HG02623 (cell line): ENCODE data around the gene FRMD8.

ENCODE experiments used
- ATAC-seq: cut with Tn5 transposase; IDR thresholded peaks from one replicate; pipeline ENCODE4 v1.9.1; 2021; ENCODE audit warnings: moderate library complexity; ENCODE audit not compliant: unreplicated experiment

FRMD8 gene

DNA sequence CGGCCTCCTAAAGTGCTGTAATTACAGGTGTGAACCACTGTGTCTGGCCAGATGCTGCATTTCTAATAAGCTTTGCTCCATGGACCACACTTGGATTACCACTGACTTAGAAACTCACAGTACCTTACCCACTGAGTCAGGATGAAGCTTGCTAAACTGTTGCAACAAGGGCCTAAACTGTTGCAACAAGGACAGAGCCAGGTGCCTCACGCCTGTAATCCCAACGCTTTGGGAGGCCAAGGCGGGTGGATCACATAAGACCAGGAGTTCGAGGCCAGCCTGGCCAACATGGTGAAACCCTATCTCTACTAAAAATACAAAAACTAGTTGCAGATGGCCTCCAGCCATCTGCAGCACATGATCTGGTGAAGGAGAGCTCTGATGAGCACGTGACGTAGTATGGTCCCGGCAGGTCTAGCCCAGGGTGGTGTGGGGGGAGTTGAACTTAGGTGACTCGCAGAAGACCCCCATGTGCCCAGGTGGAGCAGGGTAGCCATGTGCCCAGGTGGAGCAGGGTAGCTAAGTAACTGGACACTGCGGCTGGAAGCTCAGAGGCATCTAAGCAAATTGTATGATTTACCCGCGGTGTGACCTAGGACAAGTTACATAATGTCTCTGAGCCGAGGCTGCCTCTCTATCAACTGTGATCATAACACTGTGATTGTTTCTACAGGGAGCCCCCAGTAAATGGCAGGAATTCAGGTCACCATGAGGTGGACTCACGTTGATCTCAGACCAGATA lies 12.4 kb upstream of the FRMD8 start:
- ATAC-seq: no peak

DNA sequence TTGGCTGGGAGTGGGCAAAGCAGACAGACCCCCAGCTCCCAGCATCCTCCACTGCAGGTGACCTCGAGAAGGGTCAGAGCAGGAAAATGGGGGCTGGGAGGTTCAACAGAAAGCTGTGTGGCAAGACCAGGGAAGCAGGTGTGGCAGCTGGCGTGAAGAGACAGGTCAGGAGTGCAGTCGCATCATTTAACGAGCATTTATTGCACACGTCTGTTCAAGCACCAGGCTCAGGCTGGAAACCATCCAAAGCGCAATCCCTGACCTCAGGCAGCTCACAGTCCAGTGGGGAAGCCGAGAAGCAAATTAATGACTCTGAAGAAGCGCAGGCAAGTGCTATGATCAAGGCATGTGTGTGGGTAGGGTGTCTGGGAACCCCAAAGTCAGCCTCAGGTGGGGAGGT lies 11.4 kb upstream of the FRMD8 start:
- no peak for ATAC-seq

DNA sequence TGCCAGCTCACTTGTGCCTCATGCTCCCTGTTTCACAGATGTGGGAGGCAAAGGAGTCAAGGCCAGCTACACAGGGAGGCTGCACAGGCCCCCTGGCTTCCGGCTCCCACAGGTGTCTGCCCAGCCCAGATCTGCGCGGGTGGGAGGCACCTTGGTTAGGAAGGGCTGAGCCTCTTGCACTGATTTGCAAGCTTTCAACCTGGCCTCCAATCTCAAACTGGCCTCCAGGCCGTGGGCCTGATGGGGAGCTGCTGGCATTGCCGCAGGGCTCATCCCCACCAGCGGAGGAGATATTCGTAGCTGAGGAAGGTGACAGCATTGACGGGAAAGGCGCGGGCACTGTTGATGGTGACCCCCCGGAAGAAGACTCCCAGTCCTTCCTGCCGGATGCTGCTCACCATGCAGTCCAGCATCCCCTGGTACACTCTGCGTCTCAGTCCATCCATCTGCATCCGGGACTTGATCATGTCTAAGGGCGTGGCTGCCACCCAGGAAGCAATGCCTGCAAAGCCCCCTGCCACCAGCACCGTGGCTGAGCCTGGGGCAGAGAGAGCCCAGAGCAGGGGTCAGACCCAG lies 10.2 kb upstream of the FRMD8 start:
- ATAC-seq: no peak

DNA sequence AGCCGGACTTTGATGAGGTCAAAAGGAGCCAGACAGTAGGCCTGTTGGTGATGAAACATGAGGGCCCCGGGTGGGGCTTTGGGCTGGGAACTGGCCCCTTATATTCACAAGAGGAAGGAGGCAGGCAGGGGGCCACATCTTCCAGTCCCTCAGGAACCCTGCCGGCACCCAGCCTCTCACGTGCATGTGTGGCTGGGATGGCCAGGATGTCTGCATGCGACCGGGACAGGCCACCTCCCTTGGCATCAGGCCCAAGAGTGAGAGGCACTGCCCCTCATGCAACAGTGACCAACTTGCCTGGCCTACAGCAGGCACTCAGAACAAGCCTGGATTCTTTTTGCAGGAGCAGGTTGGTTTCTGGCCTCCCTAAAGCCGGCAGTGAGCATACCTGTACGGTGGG lies 9.4 kb upstream of the FRMD8 start:
- ATAC-seq: no peak

DNA sequence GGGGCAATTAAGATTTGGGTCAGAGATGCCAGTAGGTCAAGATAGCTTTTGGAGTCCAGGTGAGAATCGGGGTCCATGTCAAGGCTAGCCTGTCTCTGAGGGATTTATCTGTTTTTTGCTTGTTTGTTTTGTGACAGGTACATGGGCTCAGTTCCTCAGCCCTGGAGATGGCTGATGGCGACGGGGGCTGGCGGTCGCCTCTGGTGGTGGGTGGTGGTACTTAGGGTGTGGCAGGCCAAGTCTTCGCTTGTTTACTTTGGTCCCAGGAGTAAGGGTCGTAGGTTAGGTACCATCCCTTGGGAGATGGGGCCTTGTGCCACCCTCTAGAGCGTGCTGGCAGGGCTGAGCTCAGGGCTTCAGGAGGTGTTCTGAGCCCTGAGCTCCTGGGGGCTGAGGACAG lies 8.7 kb upstream of the FRMD8 start:
- no peak for ATAC-seq

DNA sequence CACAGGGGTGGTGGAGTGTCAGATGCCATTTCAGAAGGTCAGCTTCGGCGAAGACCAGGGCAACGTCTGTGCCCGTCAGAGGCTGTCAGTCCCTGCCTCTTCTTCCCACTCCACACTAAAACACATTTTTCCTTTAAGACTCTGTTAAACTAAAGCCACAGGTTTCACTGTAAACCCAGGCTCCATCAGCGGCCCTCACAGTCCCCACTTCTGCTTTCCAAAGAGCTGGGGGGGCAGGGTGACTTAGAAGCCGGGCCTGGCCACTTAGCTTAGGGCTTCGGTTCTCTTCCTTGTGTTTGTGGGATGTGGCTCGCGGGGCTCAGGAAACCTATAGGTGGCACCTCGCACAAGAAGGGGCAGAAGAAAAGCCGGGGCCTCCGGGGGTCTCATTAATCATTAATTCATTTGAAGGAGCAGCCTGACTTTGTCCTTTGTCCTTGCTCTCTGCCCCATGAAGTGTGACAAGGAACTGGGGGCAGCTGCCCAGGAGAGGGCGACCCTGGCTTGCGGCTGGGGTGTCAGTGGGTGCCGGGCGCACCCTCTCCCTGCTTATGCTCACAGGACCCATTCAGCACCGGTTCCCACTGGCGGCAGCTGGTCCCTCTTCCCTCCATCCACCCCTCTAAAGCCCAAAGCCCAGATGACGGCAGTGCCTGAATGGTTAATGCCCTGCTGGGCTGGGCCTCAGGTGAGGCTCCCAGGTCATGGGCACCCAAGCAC lies 8.1 kb upstream of the FRMD8 start:
- ATAC-seq: no peak

DNA sequence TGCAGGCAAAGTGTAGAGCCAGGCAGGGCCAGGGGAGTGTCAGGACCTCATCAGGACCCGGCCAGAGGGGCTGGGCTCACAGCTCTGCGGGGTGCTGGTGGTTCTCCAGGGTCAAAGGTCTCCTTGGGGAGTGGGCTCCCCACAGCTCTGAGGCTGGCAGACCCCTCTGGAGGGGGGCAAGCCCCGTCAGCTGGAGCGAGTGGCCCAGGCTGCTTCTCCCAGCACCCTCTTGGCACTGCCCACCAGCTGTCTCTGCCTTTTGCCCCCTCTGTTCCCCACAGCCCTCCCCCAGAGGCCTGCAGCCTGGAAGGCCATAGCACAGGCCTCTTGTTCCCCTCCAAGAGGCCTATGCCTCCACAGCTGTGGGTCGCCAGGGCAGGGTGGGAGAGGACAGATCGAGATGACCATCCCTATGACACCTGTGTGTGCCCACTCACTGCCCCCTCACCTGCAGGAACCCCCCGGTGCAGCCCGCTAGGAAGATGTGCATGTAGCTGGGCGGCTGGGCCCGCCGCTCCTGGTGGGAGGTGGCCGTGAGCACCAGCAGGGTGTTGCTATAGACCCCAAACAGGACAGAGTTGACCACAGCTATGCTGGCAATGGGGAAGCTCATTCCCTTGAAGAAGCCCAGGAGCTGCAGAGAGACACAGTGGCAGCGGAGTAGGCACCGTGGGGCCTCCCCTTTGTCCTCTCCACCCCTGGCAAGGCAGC lies 7.4 kb upstream of the FRMD8 start:
- no peak for ATAC-seq

DNA sequence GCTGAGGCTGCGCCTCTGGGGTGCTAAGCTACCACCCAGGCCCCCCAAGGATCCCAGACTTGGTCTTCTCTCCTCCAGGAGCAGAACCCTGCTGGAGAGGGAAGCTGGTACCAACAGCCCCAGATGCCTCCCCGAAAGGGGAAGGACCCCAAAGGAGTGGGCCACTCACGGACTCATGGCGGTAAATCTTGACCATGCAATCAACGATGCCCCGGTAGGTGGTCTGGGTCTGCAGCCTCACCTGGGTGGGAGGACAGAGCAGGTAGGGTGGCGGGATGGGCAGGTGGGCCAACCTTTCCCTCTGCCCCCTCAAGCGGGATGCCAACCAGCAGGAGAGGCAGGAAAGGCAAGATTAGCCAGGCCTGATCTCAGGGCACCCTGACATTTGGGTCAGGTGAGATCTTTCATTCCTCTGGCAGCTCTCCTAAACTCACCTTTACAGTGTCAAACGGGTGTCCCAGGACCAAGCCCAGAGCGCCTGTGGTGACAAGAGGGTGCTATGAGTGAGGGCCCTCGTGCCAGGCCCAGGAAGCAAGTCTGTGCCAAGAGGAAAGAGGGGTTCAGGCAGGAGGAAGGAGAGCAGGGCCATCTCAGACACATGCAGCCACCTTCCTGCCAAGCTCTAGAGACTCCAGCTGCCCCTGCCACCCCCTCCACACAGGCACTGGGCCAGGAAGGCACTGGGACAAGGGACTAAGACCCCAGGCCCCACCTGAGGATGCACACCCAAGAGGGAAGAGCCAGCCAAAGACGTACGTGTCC lies 6.6 kb upstream of the FRMD8 start:
- ATAC-seq: no peak

DNA sequence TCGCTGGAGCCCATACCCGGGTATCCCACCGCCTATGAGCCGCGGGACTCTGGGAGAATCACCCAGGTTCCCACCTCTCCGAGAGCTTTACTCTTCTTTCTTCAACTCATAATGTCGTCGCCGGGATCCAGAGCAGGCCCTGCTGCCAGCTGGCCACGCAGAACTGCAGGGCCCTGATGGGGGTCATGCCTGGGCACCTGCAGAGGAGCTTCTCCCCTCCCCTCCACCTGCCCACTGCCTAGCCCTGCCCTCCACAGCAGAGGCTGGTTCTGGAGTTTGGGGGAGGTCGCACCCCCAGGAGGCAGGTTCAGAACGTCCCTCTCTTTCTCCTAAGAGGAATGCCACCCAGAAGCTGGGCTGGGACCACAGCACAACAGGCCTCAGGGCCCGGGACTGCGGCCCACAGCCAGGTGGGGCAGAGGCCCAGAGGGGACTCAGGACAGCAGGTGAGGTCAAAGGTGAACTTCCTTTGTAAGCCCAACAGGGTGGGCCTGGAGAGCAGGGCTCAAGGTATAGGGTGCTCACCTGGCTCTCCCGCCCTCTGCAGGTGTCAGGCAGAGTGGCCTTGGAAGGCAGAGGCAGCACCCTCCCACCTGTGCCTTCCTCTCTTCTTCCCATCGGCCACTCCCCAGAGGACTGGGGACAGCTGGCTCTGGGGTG lies 5.8 kb upstream of the FRMD8 start:
- ATAC-seq: no peak

DNA sequence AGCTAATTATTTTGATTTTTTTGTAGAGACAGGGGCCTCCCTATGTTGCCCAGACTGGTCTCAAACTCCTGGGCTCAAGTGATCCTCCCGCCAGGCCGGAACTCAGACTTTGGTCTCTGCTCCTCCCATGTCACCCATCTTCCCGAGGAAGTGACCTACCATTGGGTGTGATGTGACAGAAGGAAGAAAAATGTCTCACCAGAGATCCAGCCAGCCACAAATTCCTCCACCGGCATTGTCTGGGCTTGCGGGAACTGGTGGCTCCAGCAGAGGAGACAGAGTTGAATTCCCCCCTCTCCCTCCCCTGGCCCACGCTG lies 4.8 kb upstream of the FRMD8 start:
- ATAC-seq: peak; percentile 5

DNA sequence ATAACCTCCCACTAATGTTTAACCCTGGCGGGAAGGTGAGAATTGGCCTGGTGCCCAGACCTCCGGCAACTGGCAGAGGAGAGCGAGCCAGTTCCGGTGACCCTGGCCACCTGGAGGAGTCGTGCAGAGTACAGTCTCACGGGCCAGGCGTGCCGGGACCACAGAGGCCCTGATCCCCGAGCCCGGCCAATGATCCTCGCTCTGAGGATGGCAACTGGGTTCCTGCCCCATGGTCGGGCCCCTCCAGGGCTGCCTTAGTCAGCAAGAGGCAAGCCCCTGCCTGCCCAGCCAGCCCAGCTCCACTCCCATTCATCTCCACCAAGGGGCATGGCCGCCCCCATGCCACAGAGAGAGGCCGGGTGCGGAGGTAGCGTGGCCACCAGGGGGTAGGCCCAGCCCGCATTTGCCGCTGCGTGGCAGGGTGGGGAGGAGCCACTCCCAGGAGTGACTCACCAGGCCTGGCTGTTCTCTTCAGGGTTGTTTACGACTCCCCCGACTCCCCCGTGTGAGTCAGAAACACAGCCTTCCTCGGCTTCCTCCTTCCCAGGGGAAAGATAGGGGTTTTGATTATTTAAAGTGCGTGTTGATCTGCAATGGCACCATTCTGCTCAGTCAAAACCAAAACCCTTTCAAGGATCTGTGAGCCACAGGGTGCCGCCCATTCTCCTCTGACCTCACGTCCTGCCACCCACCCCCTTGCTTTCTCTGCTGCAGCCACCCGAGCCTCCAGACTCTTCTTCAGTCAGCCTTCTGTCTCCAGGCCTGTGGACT lies 4.2 kb upstream of the FRMD8 start, which contains the start of gene SLC25A45:
Gene SLC25A45, minus strand, starts transcription at position 614 of the 771 bp plus-strand sequence. CDS start 695 bp downstream, outside the sequence.
- peak; percentile 49 for ATAC-seq

DNA sequence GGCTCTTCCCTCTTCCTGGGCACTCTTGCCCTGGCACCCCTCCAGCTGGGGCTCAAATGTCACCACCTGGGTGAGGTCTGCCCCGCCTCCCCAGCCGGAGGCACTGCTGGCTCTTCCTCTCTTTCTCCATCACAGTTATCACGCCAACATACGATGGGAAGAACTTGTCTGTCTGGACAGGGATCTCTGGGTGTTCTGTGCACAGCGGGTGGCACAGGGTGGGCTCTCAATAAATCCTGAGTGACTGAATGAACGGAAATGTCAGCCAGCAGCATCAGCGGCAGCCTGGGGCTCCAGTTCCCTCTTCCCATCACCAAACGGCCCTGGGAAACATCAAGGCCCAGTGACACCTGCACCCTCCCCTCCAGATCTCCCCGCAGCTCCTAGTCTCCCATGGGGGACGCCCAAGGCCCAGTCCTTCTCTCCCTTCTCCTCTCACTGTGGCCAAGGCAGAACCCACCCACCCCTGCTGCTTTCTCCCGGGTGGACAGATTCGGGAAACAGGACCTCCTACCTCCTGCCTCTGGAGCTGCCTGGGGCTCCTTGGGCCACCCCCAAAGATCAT lies 3.6 kb upstream of the FRMD8 start:
- no peak for ATAC-seq

DNA sequence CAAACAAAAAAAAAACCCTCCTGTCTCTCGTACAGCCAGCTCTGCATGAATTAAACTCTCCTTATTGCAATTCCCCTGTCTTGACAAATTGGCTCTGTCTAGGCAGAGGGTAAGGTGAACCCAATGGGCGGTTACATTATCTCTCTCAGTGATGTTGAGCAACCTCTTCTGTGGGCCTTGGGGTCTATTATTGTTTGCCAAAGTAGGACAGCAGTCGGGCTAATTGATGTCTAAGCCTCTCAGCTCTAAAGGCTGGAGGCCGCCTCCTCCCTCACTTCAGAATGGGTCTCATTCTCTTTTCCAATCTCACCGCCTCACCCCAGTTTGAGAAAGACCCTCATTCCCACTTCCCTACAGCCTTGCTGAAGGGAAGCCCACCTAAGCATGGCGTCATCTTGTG lies 2.7 kb upstream of the FRMD8 start:
- no peak for ATAC-seq

DNA sequence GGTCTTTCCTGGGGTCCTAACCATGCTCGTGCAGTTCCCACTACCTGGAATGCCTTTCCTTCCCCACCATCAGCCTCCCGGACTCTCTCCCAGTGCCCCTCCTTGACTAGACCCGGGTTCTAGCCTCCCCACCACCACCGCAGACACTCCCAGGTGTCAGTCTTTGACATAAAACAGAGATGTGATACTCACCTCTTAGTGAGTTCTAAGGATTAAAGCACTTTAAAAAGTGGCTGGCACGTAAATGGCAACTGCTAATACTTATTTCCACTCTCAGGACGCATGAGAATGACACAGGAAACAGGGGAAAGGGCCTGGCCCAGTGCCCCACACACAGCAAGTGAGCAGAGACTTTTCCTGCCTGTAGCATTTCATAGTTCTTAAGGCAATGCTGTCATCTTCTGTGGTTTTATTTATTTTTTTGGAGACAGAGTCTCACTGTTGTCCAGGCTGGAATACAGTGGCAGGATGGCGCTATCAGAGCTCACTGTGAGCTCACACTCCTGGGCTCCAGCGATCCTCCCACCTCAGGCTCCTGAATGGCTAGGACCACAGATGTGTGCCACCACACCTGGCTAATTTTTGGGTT lies 2.0 kb upstream of the FRMD8 start:
- ATAC-seq: no peak

DNA sequence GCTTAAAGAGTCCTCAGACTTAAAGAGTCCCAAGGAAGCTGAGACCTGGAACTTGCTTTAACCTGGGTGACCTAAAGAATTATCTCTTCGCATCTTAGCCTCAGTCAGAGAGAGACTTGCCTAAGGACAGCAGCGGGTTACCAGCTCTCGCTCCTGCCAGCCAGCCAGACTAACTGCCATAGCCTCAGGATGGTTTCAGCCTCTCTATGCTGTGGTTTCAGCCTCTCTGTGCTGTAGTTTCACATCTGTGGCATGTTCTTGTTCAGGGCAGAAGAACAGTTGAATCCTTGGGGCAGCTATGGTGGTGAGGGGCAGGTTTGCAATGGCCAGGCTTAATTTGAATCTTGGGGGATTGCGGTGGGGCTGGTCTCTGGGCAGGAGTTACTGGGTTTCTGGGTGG lies 2.3 kb downstream of the FRMD8 start:
- no peak for ATAC-seq

DNA sequence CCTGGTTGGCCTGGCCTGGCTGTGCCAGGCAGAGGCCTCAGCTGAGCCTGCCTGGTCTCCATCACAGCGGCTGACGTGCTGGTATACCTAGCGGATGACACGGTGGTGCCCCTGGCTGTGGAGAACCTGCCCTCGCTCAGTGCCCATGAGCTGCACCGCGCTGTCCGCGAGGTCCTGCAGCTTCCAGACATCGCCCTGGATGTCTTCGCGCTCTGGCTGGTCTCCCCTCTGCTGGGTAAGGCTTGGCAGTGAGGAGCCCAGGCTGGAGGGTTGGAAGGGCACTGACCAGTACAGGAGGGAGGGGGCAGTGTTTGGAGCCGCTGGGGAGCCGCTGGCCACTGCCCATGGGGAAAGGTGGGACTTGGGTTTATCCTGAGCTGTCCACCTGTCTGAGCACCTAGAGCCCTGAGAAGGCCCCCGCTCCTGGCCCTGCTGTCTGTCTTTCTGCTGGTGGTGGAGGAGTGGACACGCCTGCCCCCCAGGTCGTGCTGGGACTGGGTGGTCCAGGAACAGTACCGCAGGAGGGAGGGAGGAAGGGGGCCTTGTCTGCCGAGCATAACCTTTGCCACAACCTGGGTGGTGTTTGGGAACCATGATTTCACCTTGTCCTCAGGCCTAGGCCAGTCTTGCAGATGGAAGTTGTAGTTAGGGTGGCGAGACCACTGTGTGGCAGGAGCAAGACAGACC lies 3.0 kb downstream of the FRMD8 start:
- no peak for ATAC-seq

DNA sequence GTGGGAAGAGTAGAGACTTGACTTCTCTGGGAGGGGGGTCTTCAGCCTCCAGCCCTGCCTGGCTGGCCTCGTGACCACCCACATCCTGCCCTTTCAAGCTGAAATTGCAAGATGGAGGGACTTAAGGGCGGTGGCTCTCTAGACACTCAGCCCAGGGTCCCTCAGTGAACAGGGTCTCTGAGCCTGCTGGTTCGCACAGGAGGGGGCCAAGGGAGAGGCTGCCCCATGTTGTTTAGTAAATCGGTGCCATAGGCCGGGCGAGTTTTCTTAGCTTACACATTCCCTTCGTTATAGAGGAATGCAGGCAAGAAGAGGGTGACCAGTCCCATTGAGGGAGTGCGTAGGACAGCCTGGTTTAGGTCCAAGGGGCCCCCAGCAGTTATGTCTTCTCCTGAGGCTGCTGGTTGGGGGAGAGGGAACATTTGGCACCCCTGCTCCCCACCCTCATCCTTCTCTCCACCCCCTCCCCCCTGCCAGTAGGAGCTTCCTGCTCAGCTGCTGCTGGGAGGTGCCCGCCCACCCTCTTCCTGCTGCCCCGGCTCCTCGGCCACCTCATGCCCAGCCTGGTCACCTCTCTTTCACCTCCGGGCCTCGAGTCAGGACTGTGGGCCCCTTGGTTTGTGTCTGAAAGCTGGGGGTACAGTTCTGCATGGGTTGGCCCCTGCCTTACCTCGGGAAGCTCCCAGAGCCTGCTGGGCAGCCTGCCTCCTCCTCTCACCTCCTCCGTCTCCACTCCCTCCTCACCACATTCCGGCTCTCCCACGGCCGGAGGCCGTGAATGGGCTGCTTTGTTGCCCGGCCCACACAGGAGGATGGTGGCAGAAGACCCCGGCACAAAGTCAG lies 3.9 kb downstream of the FRMD8 start:
- no peak for ATAC-seq

DNA sequence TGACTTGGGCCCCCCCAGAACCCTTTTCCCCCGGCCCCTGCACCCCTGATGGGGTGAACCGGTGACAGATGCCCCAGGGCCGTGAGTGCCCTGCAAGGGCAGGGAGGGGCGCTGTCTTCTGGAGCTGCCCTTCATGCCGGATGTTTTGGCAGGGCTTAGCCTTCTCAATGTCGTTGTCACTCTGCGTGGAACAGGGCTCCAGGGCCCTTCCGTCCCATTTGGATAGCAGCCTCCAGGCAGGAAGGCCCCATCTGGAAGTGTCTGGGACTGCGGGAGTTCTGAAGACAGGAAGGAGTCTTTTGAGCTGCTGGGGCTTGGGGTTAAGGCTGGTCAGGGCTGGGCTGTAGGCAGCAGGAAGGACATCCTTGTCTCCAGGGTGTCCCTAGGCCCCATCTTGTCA lies 4.6 kb downstream of the FRMD8 start:
- ATAC-seq: no peak
